Measurements from ENCODE around the gene TMEM213. TPM values are rescaled to one million over a fixed set of nuclear protein-coding genes. Genes with fewer than 3 reads are reported as not detected.
A peak's percentile ranks its signal among the peaks of the same experiment; 100 is the strongest.

Gene TMEM213
- total and polyA plus RNA-seq, 2 of the 13 experiments (the other 11 are each of a cell fraction or from before 2014, with no cell fraction given), result not detected

GRCh38 chr7:138752518-138753149 is 45.2 kb upstream of the TMEM213 start (continued):
- TF ChIP-seq ZBTB40 (IDR thresholded peaks at IDR 0.05) (no peak), ZBTB40 (CRISPR knock-in tag; IDR thresholded peaks at IDR 0.05) (no peak), PPARG (CRISPR knock-in tag; conservative IDR thresholded peaks at IDR 0.05) (peak; percentile 53; the same call in 1 of the 2 replicates), NR0B2 (CRISPR knock-in tag; IDR thresholded peaks at IDR 0.05) (no peak), PBX2 (CRISPR knock-in tag; IDR thresholded peaks at IDR 0.05) (no peak), AFF4 (CRISPR knock-in tag; IDR thresholded peaks at IDR 0.05) (no peak), ELF4 (CRISPR knock-in tag; IDR thresholded peaks at IDR 0.05; ENCODE audit: borderline replicate concordance) (no peak), FOSL2 (CRISPR knock-in tag; IDR thresholded peaks at IDR 0.05) (peak; percentile 89), TP53 (CRISPR knock-in tag; conservative IDR thresholded peaks at IDR 0.05) (no peak), MXI1 (IDR thresholded peaks at IDR 0.05; ENCODE audit: borderline replicate concordance, low read depth, low read length) (peak; percentile 71; the same call in 1 of the 3 replicates), MLX (CRISPR knock-in tag; IDR thresholded peaks at IDR 0.05) (peak; percentile 15; the same call in 1 of the 2 replicates), ZNF10 (CRISPR knock-in tag; IDR thresholded peaks at IDR 0.05; ENCODE audit: borderline replicate concordance, low read depth) (no peak), PHB2 (IDR thresholded peaks at IDR 0.05; ENCODE audit: partially characterized antibody) (no peak), ZNF44 (CRISPR knock-in tag; IDR thresholded peaks at IDR 0.05) (no peak), RFX1 (IDR thresholded peaks at IDR 0.05) (no peak)

Data from HepG2 (cell line).